ENCODE measurements around the gene ARHGAP15. TPM values are rescaled to one million over a fixed set of nuclear protein-coding genes. Genes with fewer than 3 reads are reported as not detected.

Gene ARHGAP15
- total RNA-seq, 1 experiment from 2014 or later = not detected

DNA sequence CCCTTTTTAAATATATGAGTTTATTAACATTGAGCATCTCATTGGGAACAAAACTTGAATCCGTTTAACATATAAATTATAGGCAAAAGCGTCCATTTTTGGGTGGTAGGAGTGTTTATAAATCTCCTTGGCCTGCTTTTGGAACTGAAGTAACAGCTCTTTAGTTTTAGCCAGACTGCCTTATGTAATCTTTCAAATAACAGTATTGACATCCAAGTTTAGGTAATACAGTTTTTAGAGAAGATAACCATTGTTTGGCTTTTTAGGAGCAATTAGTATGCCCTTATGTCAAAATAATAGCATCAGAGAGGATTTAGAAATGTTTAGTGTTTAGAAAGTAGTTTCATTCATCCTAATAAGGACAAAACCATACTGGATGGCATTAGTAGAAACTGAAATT is 361.9 kb downstream of the ARHGAP15 start:
- Histone ChIP-seq H3K36me3 (no peaks in the 10 kb centered on the region), H3K4me1 (replicated peaks) (peaks cover 5% of the 10 kb centered on the region; the same call in 1 of the 2 replicates), H3K9me3 (replicated peaks) (no peaks in the 10 kb centered on the region), H3K4me3 (no peak overlapping the region), H3K27ac (no peak overlapping the region), H3K27me3 (replicated peaks) (no peaks in the 10 kb centered on the region)
- DNase-seq (ENCODE audit: low read depth in 1 of 2, low spot score in 2 of 2) = no peak

- Histone ChIP-seq H3K4me3 (no peak overlapping the region), H3K27ac (no peak overlapping the region), H3K4me1 (replicated peaks) (peaks cover 5% of the 10 kb centered on the region; the same call in 1 of the 2 replicates), H3K9me3 (replicated peaks) (no peaks in the 10 kb centered on the region), H3K36me3 (no peaks in the 10 kb centered on the region), H3K27me3 (replicated peaks) (no peaks in the 10 kb centered on the region)
- DNase-seq (ENCODE audit: low read depth in 1 of 2, low spot score in 2 of 2) = no peak
Observed at GRCh38 chr2:143493339-143493738, 364.1 kb downstream of the ARHGAP15 start.

GRCh38 chr2:143497726-143498125 is 368.5 kb downstream of the ARHGAP15 start:
- no peak for DNase-seq (ENCODE audit: low read depth in 1 of 2, low spot score in 2 of 2)

DNA sequence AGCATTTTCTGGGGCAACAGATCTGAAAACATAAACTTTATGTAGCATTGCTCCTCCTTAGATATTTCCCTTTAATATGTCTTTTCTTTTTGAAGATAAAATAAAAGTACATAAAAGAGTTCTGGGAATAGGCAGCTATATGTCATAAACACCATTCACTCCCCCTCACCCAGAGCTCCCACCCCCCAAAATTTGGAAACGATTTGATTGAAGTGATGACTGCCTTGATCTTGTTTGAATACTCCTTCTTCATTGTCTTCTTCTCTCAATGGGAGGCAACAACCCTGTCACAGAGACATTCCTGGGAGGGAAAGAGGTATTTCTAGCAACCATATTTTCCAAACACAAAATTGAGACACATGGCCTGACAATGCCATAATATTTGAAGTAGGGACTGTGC is 369.3 kb downstream of the ARHGAP15 start:
- Histone ChIP-seq H3K4me1 (replicated peaks) (no peaks in the 10 kb centered on the region), H3K36me3 (no peaks in the 10 kb centered on the region), H3K27me3 (replicated peaks) (no peaks in the 10 kb centered on the region), H3K27ac (no peak overlapping the region), H3K9me3 (replicated peaks) (no peaks in the 10 kb centered on the region), H3K4me3 (no peak overlapping the region)
- DNase-seq (ENCODE audit: low read depth in 1 of 2, low spot score in 2 of 2) = no peak

More at GRCh38 chr2:143497726-143498125, 368.5 kb downstream of the ARHGAP15 start:
- H3K4me3 ChIP-seq = no peak overlapping the region
- no peaks in the 10 kb centered on the region for H3K9me3 ChIP-seq (replicated peaks)
- no peak overlapping the region for H3K27ac ChIP-seq
- H3K27me3 ChIP-seq (replicated peaks) = no peaks in the 10 kb centered on the region
- no peaks in the 10 kb centered on the region for H3K36me3 ChIP-seq
- no peaks in the 10 kb centered on the region for H3K4me1 ChIP-seq (replicated peaks)

GRCh38 chr2:143499061-143499460 is 369.8 kb downstream of the ARHGAP15 start:
- no peak for DNase-seq (ENCODE audit: low read depth in 1 of 2, low spot score in 2 of 2)
- no peak overlapping the region for H3K27ac ChIP-seq

DNA sequence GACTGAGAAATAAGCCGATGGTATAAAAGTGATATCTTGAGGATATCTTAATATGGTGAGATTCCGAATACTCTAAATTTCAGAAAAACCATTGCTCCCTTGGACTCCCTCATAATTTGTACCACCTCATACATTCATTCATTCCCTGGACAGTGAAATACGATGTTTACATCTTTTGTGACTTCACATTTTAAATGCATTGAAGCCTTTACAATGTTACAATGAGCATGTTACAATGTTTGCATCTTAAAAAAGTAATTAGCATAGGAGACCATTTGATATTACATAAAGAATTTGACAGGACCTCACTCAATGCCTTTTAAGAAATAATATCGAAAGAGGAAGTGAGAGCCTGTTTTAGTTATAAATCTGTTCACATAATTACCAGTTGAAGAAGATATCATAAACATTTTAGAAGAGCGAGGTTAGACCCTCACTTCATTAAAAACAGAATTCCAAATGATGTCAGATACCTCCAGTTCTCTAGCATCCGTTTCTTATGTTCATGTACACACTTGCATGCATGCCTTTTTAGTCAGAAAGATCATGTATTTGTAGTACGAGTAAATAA is 372.0 kb downstream of the ARHGAP15 start:
- Histone ChIP-seq H3K27ac (no peak overlapping the region), H3K9me3 (replicated peaks) (no peaks in the 10 kb centered on the region), H3K36me3 (no peaks in the 10 kb centered on the region), H3K27me3 (replicated peaks) (no peaks in the 10 kb centered on the region), H3K4me3 (no peak overlapping the region), H3K4me1 (replicated peaks) (no peaks in the 10 kb centered on the region)
- no peak for DNase-seq (ENCODE audit: low read depth in 1 of 2, low spot score in 2 of 2)

More at GRCh38 chr2:143499061-143499460, 369.8 kb downstream of the ARHGAP15 start:
- Histone ChIP-seq H3K36me3 (no peaks in the 10 kb centered on the region), H3K4me1 (replicated peaks) (no peaks in the 10 kb centered on the region), H3K4me3 (no peak overlapping the region), H3K9me3 (replicated peaks) (no peaks in the 10 kb centered on the region), H3K27me3 (replicated peaks) (no peaks in the 10 kb centered on the region)

DNA sequence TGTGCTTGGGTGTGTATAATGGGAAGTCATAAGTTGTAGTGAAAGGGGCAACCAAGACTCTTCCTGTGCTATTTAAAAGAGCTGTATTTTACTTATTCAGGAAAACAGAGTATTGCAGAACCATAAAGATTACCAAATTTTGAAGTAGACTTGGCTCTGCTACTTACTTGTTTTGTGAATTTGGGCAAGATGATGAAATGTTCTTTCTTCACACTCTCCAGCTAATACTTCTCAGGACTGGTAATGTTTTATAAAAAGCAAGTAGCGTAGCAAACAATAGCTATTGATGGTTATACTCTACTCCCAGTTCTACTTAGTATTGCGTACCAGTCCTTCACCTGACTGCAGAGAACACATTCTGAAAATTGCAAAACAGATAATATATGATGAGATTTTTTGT is 374.1 kb downstream of the ARHGAP15 start:
- Histone ChIP-seq H3K27ac (no peak overlapping the region), H3K36me3 (no peaks in the 10 kb centered on the region), H3K27me3 (replicated peaks) (no peaks in the 10 kb centered on the region), H3K9me3 (replicated peaks) (no peaks in the 10 kb centered on the region), H3K4me1 (replicated peaks) (no peaks in the 10 kb centered on the region), H3K4me3 (no peak overlapping the region)
- DNase-seq (ENCODE audit: low read depth in 1 of 2, low spot score in 2 of 2) = no peak

- Histone ChIP-seq H3K27me3 (replicated peaks) (no peaks in the 10 kb centered on the region), H3K9me3 (replicated peaks) (no peaks in the 10 kb centered on the region), H3K27ac (no peak overlapping the region), H3K4me1 (replicated peaks) (no peaks in the 10 kb centered on the region), H3K36me3 (no peaks in the 10 kb centered on the region), H3K4me3 (no peak overlapping the region)
- no peak for DNase-seq (ENCODE audit: low read depth in 1 of 2, low spot score in 2 of 2)
Observed at GRCh38 chr2:143504397-143504796, 375.2 kb downstream of the ARHGAP15 start.

DNA sequence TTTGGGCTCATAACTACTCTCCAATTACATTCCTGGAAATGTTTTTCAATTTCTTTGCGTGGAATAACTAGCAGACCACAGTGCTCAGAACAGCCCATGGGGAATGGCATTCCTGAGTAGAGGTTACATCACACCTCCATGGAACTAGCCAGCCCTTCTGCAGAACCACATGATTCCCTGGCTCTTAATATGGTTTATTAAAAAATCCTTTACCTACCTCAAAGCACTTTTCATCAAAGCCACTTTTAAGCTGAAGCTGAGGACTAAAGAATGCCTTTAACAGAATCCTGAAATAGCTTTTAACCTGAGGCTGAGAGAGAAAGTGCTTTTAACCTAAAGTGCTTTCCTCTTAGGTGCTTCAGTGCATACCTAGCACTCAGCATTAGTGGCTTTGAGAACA is 376.3 kb downstream of the ARHGAP15 start:
- Histone ChIP-seq H3K9me3 (replicated peaks) (no peaks in the 10 kb centered on the region), H3K36me3 (no peaks in the 10 kb centered on the region), H3K27me3 (replicated peaks) (no peaks in the 10 kb centered on the region), H3K27ac (no peak overlapping the region), H3K4me1 (replicated peaks) (no peaks in the 10 kb centered on the region), H3K4me3 (no peak overlapping the region)
- no peak for DNase-seq (ENCODE audit: low read depth in 1 of 2, low spot score in 2 of 2)

DNA sequence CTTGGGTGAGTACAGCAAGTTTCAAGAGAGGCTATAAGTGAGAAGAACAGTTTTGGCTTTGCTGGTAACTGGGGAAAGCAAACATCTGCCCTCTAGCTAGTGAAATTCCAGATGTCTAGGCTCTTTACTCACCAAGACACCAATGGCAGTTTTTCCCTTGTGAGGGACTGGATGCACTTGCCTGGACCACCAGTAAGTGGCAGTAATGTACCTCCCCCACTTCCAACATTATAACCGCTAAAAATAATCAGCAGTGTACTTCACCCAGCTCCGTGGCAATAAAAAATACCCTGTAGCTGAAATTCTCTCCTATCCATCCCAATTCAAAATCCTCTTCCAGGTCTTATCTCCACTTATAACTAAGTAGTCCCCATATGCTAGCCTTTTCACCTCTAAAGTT is 383.9 kb downstream of the ARHGAP15 start:
- DNase-seq (ENCODE audit: low read depth in 1 of 2, low spot score in 2 of 2) = peak in 1 of 2 experiments; percentile 54
- no peaks in the 10 kb centered on the region for H3K27me3 ChIP-seq (replicated peaks)
- H3K4me1 ChIP-seq (replicated peaks) = no peaks in the 10 kb centered on the region; the same call in 1 of the 2 replicates
- no peaks in the 10 kb centered on the region for H3K36me3 ChIP-seq
- no peak overlapping the region for H3K4me3 ChIP-seq
- no peaks in the 10 kb centered on the region for H3K9me3 ChIP-seq (replicated peaks)
- H3K27ac ChIP-seq = no peak overlapping the region

GRCh38 chr2:143514413-143514812 is 385.2 kb downstream of the ARHGAP15 start:
- DNase-seq (ENCODE audit: low read depth in 1 of 2, low spot score in 2 of 2) = no peak

GRCh38 chr2:143515318-143515717 is 386.1 kb downstream of the ARHGAP15 start:
- H3K9me3 ChIP-seq (replicated peaks) = no peaks in the 10 kb centered on the region
- no peaks in the 10 kb centered on the region for H3K27me3 ChIP-seq (replicated peaks)
- no peak overlapping the region for H3K27ac ChIP-seq
- no peak for DNase-seq (ENCODE audit: low read depth in 1 of 2, low spot score in 2 of 2)
- no peak overlapping the region for H3K4me3 ChIP-seq
- H3K36me3 ChIP-seq = no peaks in the 10 kb centered on the region
- H3K4me1 ChIP-seq (replicated peaks) = no peaks in the 10 kb centered on the region; the same call in 1 of the 2 replicates

More at GRCh38 chr2:143514413-143514812, 385.2 kb downstream of the ARHGAP15 start:
- Histone ChIP-seq H3K4me3 (no peak overlapping the region), H3K27ac (no peak overlapping the region), H3K4me1 (replicated peaks) (no peaks in the 10 kb centered on the region; the same call in 1 of the 2 replicates), H3K36me3 (no peaks in the 10 kb centered on the region), H3K27me3 (replicated peaks) (no peaks in the 10 kb centered on the region), H3K9me3 (replicated peaks) (no peaks in the 10 kb centered on the region)

GRCh38 chr2:143519521-143519920 is 390.3 kb downstream of the ARHGAP15 start:
- Histone ChIP-seq H3K27me3 (replicated peaks) (no peaks in the 10 kb centered on the region), H3K4me1 (replicated peaks) (peaks cover 9% of the 10 kb centered on the region), H3K36me3 (no peaks in the 10 kb centered on the region), H3K27ac (no peak overlapping the region), H3K9me3 (replicated peaks) (no peaks in the 10 kb centered on the region), H3K4me3 (no peak overlapping the region)
- DNase-seq (ENCODE audit: low read depth in 1 of 2, low spot score in 2 of 2) = no peak

DNA sequence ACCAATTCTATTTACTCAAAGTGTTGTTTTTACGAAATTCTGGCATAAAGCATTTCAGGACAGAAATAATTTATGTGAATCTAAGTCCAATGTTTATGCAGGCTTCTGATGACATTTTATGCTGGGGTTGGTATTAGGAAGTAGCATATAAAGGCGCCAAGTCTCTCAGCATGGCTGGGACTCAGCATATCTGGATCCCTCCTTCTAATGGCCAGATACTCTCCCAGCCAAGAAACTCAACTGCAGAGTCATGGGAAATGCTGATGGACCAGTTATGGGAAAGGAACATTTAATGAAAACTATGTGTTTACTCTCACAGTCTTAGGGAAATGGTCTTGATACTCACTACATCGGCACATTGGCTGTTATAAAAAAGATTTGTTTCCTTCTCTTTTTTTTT is 392.2 kb downstream of the ARHGAP15 start:
- DNase-seq (ENCODE audit: low read depth in 1 of 2, low spot score in 2 of 2) = no peak
- peaks cover 26% of the 10 kb centered on the region for H3K4me1 ChIP-seq (replicated peaks)
- H3K27me3 ChIP-seq (replicated peaks) = no peaks in the 10 kb centered on the region
- no peak overlapping the region for H3K27ac ChIP-seq
- H3K4me3 ChIP-seq = no peak overlapping the region
- no peaks in the 10 kb centered on the region for H3K9me3 ChIP-seq (replicated peaks)
- H3K36me3 ChIP-seq = no peaks in the 10 kb centered on the region

DNA sequence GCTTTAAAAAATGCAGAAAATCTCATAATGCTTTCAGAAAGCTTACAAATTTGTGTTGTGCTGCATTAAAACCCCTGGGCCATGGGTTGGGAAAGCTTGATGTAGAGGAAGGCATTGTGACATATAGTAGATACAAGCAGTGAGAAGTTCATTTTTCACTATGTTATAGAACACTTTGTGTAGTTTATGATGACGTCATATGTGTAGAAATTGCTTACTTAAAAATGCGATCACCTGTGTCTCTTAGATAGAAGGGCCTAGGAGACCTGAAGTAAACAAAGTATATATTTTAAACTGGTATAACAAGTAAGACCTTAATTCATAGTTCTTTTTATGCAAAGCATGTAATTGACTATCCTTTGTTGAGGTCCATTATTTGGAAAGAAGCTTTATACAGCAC is 393.5 kb downstream of the ARHGAP15 start:
- DNase-seq (ENCODE audit: low read depth in 1 of 2, low spot score in 2 of 2) = no peak
- no peaks in the 10 kb centered on the region for H3K9me3 ChIP-seq (replicated peaks)
- H3K27ac ChIP-seq = no peak overlapping the region
- peaks cover 28% of the 10 kb centered on the region for H3K4me1 ChIP-seq (replicated peaks)
- H3K36me3 ChIP-seq = no peaks in the 10 kb centered on the region
- H3K4me3 ChIP-seq = no peak overlapping the region
- no peaks in the 10 kb centered on the region for H3K27me3 ChIP-seq (replicated peaks)
